ENCODE measurements around the gene CERK. TPM values are rescaled to one million over a fixed set of nuclear protein-coding genes. Genes with fewer than 3 reads are reported as not detected.

CERK gene
- total and polyA plus RNA-seq, 2 experiments from 2014 or later = 37.2 to 74.9 TPM

DNA sequence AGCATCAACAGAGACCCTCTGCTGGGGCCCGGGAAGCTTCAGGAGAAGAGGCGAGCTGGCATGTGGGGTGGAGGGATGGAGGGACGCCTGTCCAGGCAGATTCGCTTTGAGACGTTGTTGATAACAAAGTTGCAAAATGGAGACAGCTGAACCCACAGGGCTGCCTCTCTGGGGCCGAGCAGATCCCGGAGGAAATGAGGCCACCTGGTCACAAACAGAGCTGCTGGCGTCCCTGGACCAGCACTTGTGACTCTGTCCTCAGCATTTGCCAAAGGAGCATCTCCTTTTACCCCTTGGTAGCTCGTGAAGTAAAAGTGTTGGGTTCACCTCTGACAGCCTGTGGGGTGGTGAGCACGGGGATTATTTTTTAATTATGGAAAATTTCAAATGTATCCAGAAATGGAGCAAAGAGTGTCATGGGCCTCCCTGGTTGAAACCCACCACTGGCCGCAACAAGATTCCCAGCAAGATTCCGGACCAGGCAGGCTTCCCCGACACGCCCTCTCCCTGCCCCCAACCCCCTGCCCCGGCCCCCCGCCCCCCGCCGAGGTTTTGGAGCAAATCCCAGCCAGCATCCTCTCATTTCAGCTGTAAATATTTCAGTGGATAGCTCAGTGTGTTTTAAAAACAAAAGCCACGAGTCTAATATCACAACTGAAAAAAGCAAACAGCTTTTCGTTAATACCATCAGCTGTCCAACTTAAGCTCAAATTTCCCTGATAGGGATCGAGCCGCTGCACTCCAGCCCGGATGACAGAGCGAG lies 97.6 kb downstream of the CERK start:
- no peaks in the 10 kb centered on the region for H3K27me3 ChIP-seq
- no peak overlapping the region for H3K27ac ChIP-seq
- peaks cover 17% of the 10 kb centered on the region for H3K4me1 ChIP-seq (ENCODE audit: low read depth)
- no peaks in the 10 kb centered on the region for H3K36me3 ChIP-seq
- no peaks in the 10 kb centered on the region for H3K9me3 ChIP-seq (ENCODE audit: low read depth)
- no peak overlapping the region for H3K4me3 ChIP-seq
- no peak for DNase-seq (ENCODE audit: low read depth in 1 of 2, low spot score in 1 of 2)
- TF ChIP-seq, protein P1, sequence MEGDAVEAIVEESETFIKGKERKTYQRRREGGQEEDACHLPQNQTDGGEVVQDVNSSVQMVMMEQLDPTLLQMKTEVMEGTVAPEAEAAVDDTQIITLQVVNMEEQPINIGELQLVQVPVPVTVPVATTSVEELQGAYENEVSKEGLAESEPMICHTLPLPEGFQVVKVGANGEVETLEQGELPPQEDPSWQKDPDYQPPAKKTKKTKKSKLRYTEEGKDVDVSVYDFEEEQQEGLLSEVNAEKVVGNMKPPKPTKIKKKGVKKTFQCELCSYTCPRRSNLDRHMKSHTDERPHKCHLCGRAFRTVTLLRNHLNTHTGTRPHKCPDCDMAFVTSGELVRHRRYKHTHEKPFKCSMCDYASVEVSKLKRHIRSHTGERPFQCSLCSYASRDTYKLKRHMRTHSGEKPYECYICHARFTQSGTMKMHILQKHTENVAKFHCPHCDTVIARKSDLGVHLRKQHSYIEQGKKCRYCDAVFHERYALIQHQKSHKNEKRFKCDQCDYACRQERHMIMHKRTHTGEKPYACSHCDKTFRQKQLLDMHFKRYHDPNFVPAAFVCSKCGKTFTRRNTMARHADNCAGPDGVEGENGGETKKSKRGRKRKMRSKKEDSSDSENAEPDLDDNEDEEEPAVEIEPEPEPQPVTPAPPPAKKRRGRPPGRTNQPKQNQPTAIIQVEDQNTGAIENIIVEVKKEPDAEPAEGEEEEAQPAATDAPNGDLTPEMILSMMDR (IDR thresholded peaks at IDR 0.05; ENCODE audit: low read depth, low read length) = no peak

DNA sequence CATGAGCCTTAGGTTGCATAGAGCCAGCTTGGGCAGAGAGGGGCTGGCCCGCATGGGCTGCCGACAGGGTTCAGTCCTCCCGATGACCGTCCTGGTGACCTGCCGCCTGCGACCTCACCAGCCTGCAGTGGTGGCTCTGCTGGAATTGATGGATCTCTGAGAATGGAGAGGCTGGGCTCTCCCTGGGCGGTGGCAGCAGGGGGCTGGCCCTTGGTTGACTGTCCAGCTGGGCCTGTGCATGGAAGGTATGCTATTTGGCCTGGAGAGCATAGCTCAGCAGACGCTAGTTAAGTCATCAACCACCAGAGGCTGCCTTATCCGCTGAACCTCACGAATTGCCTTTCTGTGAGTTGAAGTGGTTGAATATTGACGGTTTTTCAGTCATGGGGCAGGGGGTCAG lies 98.2 kb downstream of the CERK start:
- no peak overlapping the region for H3K4me3 ChIP-seq
- TF ChIP-seq, protein P1 (IDR thresholded peaks at IDR 0.05; ENCODE audit: low read depth, low read length) = no peak

DNA sequence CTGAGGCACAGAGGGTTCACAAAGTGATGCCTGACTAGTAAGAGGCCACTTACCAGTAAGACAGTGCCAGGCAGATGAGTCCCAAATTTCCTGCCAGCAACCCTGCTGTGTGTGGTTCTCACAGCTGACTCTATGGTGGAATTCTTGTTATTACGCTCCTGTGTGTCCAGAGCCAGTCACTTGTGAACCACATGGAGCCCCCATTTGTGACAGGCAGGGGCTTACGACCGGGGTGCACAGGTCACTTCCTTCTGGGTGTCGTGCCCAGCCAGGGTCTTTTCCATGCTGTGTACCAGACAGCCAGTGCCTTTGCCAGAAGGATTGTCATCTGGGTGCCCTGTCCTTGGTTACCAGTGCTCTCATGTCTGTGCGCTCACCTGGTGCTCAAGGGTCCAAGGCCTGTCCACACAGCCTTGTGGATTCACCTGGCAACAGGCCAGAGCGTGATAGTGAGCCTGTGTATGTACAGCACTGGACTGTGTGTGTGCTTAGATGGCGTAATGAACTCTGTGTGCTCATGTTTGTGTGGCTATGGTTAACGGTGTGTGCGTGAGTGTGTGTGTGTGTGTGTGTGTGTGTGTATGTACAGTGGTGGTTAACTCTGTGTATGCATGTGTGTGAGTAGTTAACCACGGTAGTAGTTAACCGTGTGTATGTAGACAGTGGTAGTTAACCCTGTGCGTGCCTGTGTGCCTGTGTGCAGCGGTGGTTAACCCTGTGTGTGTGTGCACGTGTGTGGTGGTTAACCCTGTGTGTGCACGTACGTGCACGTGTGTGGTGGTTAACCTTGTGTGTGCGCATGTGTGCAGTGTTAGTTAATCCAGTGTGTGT lies 99.2 kb downstream of the CERK start:
- TF ChIP-seq, protein P1 (IDR thresholded peaks at IDR 0.05; ENCODE audit: low read depth, low read length) = no peak
- H3K9me3 ChIP-seq (ENCODE audit: low read depth) = no peaks in the 10 kb centered on the region
- H3K27me3 ChIP-seq = no peaks in the 10 kb centered on the region
- peak overlapping the region; percentile 3 for H3K27ac ChIP-seq
- H3K4me1 ChIP-seq (ENCODE audit: low read depth) = peaks cover 23% of the 10 kb centered on the region
- H3K36me3 ChIP-seq = no peaks in the 10 kb centered on the region
- peak in 1 of 2 donors; percentile 44 for DNase-seq (ENCODE audit: low read depth in 1 of 2, low spot score in 1 of 2)
- no peak overlapping the region for H3K4me3 ChIP-seq

More for the DNA sequence above, 98.2 kb downstream of the CERK start:
- H3K36me3 ChIP-seq = no peaks in the 10 kb centered on the region
- peaks cover 14% of the 10 kb centered on the region for H3K4me1 ChIP-seq (ENCODE audit: low read depth)
- no peak overlapping the region for H3K27ac ChIP-seq
- H3K27me3 ChIP-seq = no peaks in the 10 kb centered on the region
- DNase-seq (ENCODE audit: low read depth in 1 of 2, low spot score in 1 of 2) = no peak
- no peaks in the 10 kb centered on the region for H3K9me3 ChIP-seq (ENCODE audit: low read depth)

DNA sequence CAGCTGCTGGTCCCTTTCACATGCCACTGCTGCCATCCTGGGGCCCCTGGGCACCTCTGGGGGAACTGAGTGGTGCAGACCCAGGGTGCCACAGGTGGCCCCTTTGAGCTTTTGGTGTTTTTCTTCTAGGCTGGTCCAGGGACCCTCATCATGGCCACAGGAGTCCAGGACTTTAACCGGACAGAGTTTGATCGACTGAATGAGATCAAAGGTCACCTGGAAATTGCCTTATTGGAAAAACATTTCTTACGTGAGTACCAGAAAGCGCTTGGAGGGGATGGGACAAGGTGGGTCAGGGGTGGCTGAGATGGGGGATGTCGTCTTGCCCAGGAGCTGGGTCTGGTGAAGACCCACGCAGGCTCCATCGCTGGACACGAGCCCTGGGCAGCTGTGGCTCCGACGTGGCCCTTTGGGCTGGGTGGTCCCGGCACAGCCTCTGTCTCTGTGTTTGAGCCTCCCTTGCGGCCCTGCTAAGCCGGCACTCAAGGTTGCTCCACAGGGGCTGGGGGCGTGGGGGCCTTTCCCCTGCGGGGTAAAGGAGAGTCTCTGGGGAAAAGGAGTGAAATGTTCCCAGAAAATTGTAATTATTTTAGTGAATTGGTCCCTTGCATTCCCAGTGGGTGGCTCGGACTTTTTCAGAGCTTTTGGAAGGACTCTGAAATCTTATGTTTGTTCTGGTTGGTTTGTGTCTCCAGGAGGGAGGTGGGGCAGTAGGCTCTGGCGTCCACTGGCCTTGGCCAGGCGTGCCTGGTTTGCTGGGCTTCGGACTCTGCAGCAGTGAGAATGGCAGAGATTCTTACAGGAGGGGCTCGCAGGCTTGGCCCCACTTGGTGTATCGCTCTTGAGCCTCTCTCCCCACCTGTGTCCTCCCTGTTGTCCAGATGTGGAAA lies 100.1 kb downstream of the CERK start:
- H3K27ac ChIP-seq = peak overlapping the region; percentile 3
- DNase-seq (ENCODE audit: low read depth in 1 of 2, low spot score in 1 of 2) = no peak
- no peaks in the 10 kb centered on the region for H3K9me3 ChIP-seq (ENCODE audit: low read depth)
- TF ChIP-seq, protein P1 (IDR thresholded peaks at IDR 0.05; ENCODE audit: low read depth, low read length) = no peak
- no peaks in the 10 kb centered on the region for H3K36me3 ChIP-seq
- no peak overlapping the region for H3K4me3 ChIP-seq
- peaks cover 24% of the 10 kb centered on the region for H3K4me1 ChIP-seq (ENCODE audit: low read depth)
- no peaks in the 10 kb centered on the region for H3K27me3 ChIP-seq
